Measurements from ENCODE around the gene UNCX. TPM values are rescaled to one million over a fixed set of nuclear protein-coding genes. Genes with fewer than 3 reads are reported as not detected.
"Not testable (repeated sequence)": the region's sequence is repeated elsewhere in the genome, so short reads cannot be mapped to it uniquely, and the experiment has no call there.

UNCX gene
- total RNA-seq, 2 donors from 2014 or later: not detected

- H3K9me3 Mint-ChIP-seq; H3K4me3 Mint-ChIP-seq; ATAC-seq (replicated peaks); H3K36me3 Mint-ChIP-seq (ENCODE audit: low read depth); H3K27ac Mint-ChIP-seq; H3K4me1 Mint-ChIP-seq: not testable (repeated sequence)
- peaks cover 12% of the 10 kb centered on the region for H3K27me3 Mint-ChIP-seq
Measured at GRCh38 chr7:1205742-1206141, 26.9 kb upstream of the UNCX start.

GRCh38 chr7:1209097-1209496, 23.6 kb upstream of the UNCX start:
- no peak overlapping the region for H3K4me3 Mint-ChIP-seq
- H3K4me1 Mint-ChIP-seq: no peaks in the 10 kb centered on the region
- H3K36me3 Mint-ChIP-seq (ENCODE audit: low read depth): no peaks in the 10 kb centered on the region
- no peak for ATAC-seq (replicated peaks)
- no peak overlapping the region for H3K27ac Mint-ChIP-seq
- peaks cover 24% of the 10 kb centered on the region for H3K27me3 Mint-ChIP-seq
- no peaks in the 10 kb centered on the region for H3K9me3 Mint-ChIP-seq

- peaks cover 24% of the 10 kb centered on the region for H3K27me3 Mint-ChIP-seq
- no peaks in the 10 kb centered on the region for H3K9me3 Mint-ChIP-seq
- H3K27ac Mint-ChIP-seq: no peak overlapping the region
- H3K36me3 Mint-ChIP-seq (ENCODE audit: low read depth): no peaks in the 10 kb centered on the region
- H3K4me1 Mint-ChIP-seq: no peaks in the 10 kb centered on the region
- ATAC-seq (replicated peaks): no peak
- no peak overlapping the region for H3K4me3 Mint-ChIP-seq
Measured at GRCh38 chr7:1210321-1210978, 22.2 kb upstream of the UNCX start.

GRCh38 chr7:1210979-1211608, 21.6 kb upstream of the UNCX start:
- Mint-ChIP-seq H3K27ac (no peak overlapping the region), H3K4me1 (no peaks in the 10 kb centered on the region), H3K4me3 (no peak overlapping the region), H3K27me3 (peaks cover 24% of the 10 kb centered on the region), H3K9me3 (no peaks in the 10 kb centered on the region), H3K36me3 (ENCODE audit: low read depth) (no peaks in the 10 kb centered on the region)
- ATAC-seq (replicated peaks): no peak

- Mint-ChIP-seq H3K9me3 (no peaks in the 10 kb centered on the region), H3K27ac (no peak overlapping the region), H3K4me1 (no peaks in the 10 kb centered on the region), H3K4me3 (no peak overlapping the region), H3K27me3 (peaks cover 24% of the 10 kb centered on the region), H3K36me3 (ENCODE audit: low read depth) (no peaks in the 10 kb centered on the region)
- ATAC-seq (replicated peaks): no peak
Measured at GRCh38 chr7:1211611-1212010, 21.1 kb upstream of the UNCX start.

GRCh38 chr7:1212025-1212424, 20.6 kb upstream of the UNCX start:
- H3K4me1 Mint-ChIP-seq; H3K27ac Mint-ChIP-seq; H3K4me3 Mint-ChIP-seq; ATAC-seq (replicated peaks); H3K9me3 Mint-ChIP-seq; H3K36me3 Mint-ChIP-seq (ENCODE audit: low read depth): not testable (repeated sequence)
- peaks cover 27% of the 10 kb centered on the region for H3K27me3 Mint-ChIP-seq

GRCh38 chr7:1214516-1214915, 18.2 kb upstream of the UNCX start:
- H3K27me3 Mint-ChIP-seq: peaks cover 25% of the 10 kb centered on the region
- no peaks in the 10 kb centered on the region for H3K4me1 Mint-ChIP-seq
- H3K4me3 Mint-ChIP-seq: no peak overlapping the region
- peaks cover 3% of the 10 kb centered on the region for H3K9me3 Mint-ChIP-seq
- H3K36me3 Mint-ChIP-seq (ENCODE audit: low read depth): no peaks in the 10 kb centered on the region
- no peak overlapping the region for H3K27ac Mint-ChIP-seq
- no peak for ATAC-seq (replicated peaks)

- Mint-ChIP-seq H3K36me3 (ENCODE audit: low read depth) (no peaks in the 10 kb centered on the region), H3K27me3 (peaks cover 28% of the 10 kb centered on the region), H3K4me3 (no peak overlapping the region), H3K4me1 (no peaks in the 10 kb centered on the region), H3K9me3 (peaks cover 3% of the 10 kb centered on the region), H3K27ac (no peak overlapping the region)
- no peak for ATAC-seq (replicated peaks)
Measured at GRCh38 chr7:1218541-1219165, 14.0 kb upstream of the UNCX start.

- no peak overlapping the region for H3K4me3 Mint-ChIP-seq
- ATAC-seq (replicated peaks): no peak
- no peak overlapping the region for H3K27ac Mint-ChIP-seq
- peaks cover 3% of the 10 kb centered on the region for H3K9me3 Mint-ChIP-seq
- H3K27me3 Mint-ChIP-seq: peaks cover 30% of the 10 kb centered on the region
- no peaks in the 10 kb centered on the region for H3K4me1 Mint-ChIP-seq
- H3K36me3 Mint-ChIP-seq (ENCODE audit: low read depth): no peaks in the 10 kb centered on the region
Measured at GRCh38 chr7:1219498-1219897, 13.2 kb upstream of the UNCX start.

- no peak for ATAC-seq (replicated peaks)
- no peak overlapping the region for H3K27ac Mint-ChIP-seq
Measured at GRCh38 chr7:1220000-1220726, 12.5 kb upstream of the UNCX start.

GRCh38 chr7:1220977-1221745, 11.5 kb upstream of the UNCX start:
- Mint-ChIP-seq H3K27me3 (peaks cover 43% of the 10 kb centered on the region), H3K36me3 (ENCODE audit: low read depth) (no peaks in the 10 kb centered on the region)

More at GRCh38 chr7:1220000-1220726, 12.5 kb upstream of the UNCX start:
- H3K4me1 Mint-ChIP-seq: no peaks in the 10 kb centered on the region
- peaks cover 3% of the 10 kb centered on the region for H3K9me3 Mint-ChIP-seq
- no peaks in the 10 kb centered on the region for H3K36me3 Mint-ChIP-seq (ENCODE audit: low read depth)
- no peak overlapping the region for H3K4me3 Mint-ChIP-seq
- H3K27me3 Mint-ChIP-seq: peaks cover 35% of the 10 kb centered on the region

GRCh38 chr7:1223196-1223981, 9.3 kb upstream of the UNCX start:
- H3K4me1 Mint-ChIP-seq: no peaks in the 10 kb centered on the region
- no peaks in the 10 kb centered on the region for H3K9me3 Mint-ChIP-seq
- H3K4me3 Mint-ChIP-seq: no peak overlapping the region
- ATAC-seq (replicated peaks): no peak
- H3K27me3 Mint-ChIP-seq: peaks cover 52% of the 10 kb centered on the region
- no peaks in the 10 kb centered on the region for H3K36me3 Mint-ChIP-seq (ENCODE audit: low read depth)
- no peak overlapping the region for H3K27ac Mint-ChIP-seq

More at GRCh38 chr7:1220977-1221745, 11.5 kb upstream of the UNCX start:
- H3K27ac Mint-ChIP-seq: no peak overlapping the region
- no peak for ATAC-seq (replicated peaks)
- H3K9me3 Mint-ChIP-seq: peaks cover 3% of the 10 kb centered on the region
- no peaks in the 10 kb centered on the region for H3K4me1 Mint-ChIP-seq
- H3K4me3 Mint-ChIP-seq: no peak overlapping the region

GRCh38 chr7:1224086-1224716, 8.5 kb upstream of the UNCX start:
- H3K27ac Mint-ChIP-seq: no peak overlapping the region
- no peak overlapping the region for H3K4me3 Mint-ChIP-seq

More at GRCh38 chr7:1224086-1224716, 8.5 kb upstream of the UNCX start:
- H3K9me3 Mint-ChIP-seq: no peaks in the 10 kb centered on the region
- no peak for ATAC-seq (replicated peaks)
- no peaks in the 10 kb centered on the region for H3K36me3 Mint-ChIP-seq (ENCODE audit: low read depth)
- H3K4me1 Mint-ChIP-seq: no peaks in the 10 kb centered on the region
- peaks cover 55% of the 10 kb centered on the region for H3K27me3 Mint-ChIP-seq

Measured in activated T-helper 17 cell treated with anti-CD3 and anti-CD28 coated beads, Interleukin-2, amount 50 U/mL, for 72 hours (primary cell).